Tibial nerve (tissue), 4 donors: Measurements from ENCODE around the gene SPATA13. TPM values are rescaled to one million over a fixed set of nuclear protein-coding genes. Genes with fewer than 3 reads are reported as not detected.
"Not testable (repeated sequence)": the region's sequence is repeated elsewhere in the genome, so short reads cannot be mapped to it uniquely, and the experiment has no call there.

Experiments used
- DNase-seq, 2 donors: peaks; one replicate each; pipeline ENCODE4 v3.0.0-alpha.2; 2019; ENCODE audit warnings: low spot score in 2 of 2
- H3K27ac ChIP-seq, 4 donors: fragments of 200-600 bp; sonication (generic) in 3 of 4; one replicate each; pipeline ENCODE4 v1.5.1; 2017 to 2019; ENCODE audit warnings: mild to moderate bottlenecking in 1 of 4
- H3K27me3 ChIP-seq, 2 donors: fragments of 200-600 bp; sonication (generic) in 1 of 2; one replicate each; pipeline versions ENCODE4 v1.5.1 to v1.6.0; 2017 to 2019
- H3K36me3 ChIP-seq, 3 donors: fragments of 200-600 bp; sonication (generic); one replicate each; pipeline ENCODE4 v1.5.1; 2018 to 2019
- H3K4me1 ChIP-seq, 4 donors: fragments of 200-600 bp; sonication (generic) in 3 of 4; one replicate each; pipeline ENCODE4 v1.5.1; 2017 to 2019
- H3K4me3 ChIP-seq, 4 donors: fragments of 200-600 bp; sonication (generic) in 3 of 4; one replicate each; pipeline ENCODE4 v1.5.1; 2017 to 2019; ENCODE audit warnings: mild to moderate bottlenecking in 1 of 4, moderate library complexity in 1 of 4
- H3K9me3 ChIP-seq, 4 donors: fragments of 200-600 bp; sonication (generic) in 3 of 4; one replicate each; pipeline ENCODE4 v1.5.1; 2017 to 2019
- EP300 ChIP-seq, 2 donors: sonication (generic); formaldehyde crosslinking; IDR thresholded peaks; one replicate each; pipeline ENCODE4 v1.6.1; 2017; ENCODE audit warnings: antibody characterized with exemption in 2 of 2, mild to moderate bottlenecking in 1 of 2
- POLR2A ChIP-seq, 2 donors: fragments of 450-650 bp; IDR thresholded peaks; one replicate each; pipeline ENCODE4 v1.6.1; 2017; ENCODE audit warnings: antibody characterized with exemption in 2 of 2, mild to moderate bottlenecking in 2 of 2, moderate library complexity in 2 of 2
- WGBS, 2 donors: methylation state at CpG; one replicate each; pipeline ENCODE4 v1.1.5; 2018; 5-methylcytosine and 5-hydroxymethylcytosine counted together
- total RNA-seq, 4 donors: library from RNA; depleted of rRNA; stranded (reverse); fragments of >200 nt; gene quantifications; one replicate each; pipeline ENCODE4 v1.1.0, GENCODE V29; 2016
- TF ChIP-seq, protein P1 (sequence below), 5 experiments: fragments of 200-600 bp in 3 of 5; fragments of 450-650 bp in 2 of 5; sonication (generic) in 3 of 5; IDR thresholded peaks; one replicate each; pipeline ENCODE4 v1.5.1; 2016 to 2019; ENCODE audit warnings: antibody characterized with exemption in 5 of 5, mild to moderate bottlenecking in 3 of 5, moderate library complexity in 2 of 5

SPATA13 gene
- total RNA-seq, 4 donors from 2014 or later = 35.0 to 96.0 (median 51.7) TPM

DNA sequence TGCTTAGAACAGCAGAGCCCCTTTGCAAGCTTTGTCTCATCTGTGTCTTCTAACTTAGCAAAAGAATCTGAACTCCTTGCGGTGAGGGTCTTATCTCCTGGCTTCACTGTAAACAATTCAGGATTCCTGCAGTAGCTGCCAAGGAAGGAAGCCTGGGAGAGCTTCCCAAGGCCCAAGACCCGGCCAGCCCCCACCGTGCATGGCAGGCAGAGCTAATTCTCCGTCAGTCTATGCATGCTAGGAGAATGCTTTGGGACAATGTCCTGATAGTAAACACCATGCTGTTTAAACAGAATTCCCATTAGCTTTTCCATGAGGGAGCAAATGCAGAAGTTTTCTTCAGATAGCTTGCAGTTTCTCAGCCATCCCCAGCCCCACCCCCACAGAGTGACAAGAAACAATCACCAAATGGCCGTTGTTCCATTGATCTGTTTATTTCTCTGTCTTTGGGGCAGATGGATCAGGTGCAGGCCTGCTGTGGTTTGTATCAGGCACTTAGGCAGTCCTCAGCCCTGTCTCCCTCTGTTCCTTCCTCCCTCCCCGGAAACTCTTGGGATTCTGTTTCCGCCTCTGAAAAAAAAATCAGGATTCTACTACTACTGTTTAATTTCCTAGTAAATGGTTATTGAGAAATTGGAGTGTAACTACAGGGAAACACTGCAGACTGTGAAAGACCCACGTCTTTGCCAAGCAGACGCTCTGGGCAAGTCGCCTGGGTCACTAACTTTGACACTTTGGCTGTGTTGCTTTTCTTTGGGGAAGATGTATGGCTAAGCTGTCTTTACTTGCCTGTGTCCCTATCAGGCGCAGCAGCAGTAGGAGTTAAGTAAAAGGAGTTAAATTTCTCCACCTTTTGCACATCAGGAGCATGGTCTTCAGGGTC lies 40.7 kb upstream of the SPATA13 start:
- 50 to 57% methylated on average over 11 of the region's 11 CpGs for WGBS, 2 donors
- Histone ChIP-seq H3K4me1 (peaks cover 0 to 11% (median 0%) of the 10 kb centered on the region in 4 donors), H3K27ac (no peak overlapping the region), H3K27me3 (no peaks in the 10 kb centered on the region), H3K36me3 (no peaks in the 10 kb centered on the region), H3K9me3 (no peaks in the 10 kb centered on the region), H3K4me3 (no peak overlapping the region)
- no peak for DNase-seq
- TF ChIP-seq, protein P1, sequence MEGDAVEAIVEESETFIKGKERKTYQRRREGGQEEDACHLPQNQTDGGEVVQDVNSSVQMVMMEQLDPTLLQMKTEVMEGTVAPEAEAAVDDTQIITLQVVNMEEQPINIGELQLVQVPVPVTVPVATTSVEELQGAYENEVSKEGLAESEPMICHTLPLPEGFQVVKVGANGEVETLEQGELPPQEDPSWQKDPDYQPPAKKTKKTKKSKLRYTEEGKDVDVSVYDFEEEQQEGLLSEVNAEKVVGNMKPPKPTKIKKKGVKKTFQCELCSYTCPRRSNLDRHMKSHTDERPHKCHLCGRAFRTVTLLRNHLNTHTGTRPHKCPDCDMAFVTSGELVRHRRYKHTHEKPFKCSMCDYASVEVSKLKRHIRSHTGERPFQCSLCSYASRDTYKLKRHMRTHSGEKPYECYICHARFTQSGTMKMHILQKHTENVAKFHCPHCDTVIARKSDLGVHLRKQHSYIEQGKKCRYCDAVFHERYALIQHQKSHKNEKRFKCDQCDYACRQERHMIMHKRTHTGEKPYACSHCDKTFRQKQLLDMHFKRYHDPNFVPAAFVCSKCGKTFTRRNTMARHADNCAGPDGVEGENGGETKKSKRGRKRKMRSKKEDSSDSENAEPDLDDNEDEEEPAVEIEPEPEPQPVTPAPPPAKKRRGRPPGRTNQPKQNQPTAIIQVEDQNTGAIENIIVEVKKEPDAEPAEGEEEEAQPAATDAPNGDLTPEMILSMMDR (IDR thresholded peaks at IDR 0.05) = no peak
- TF ChIP-seq POLR2A (IDR thresholded peaks at IDR 0.05) (no peak), EP300 (IDR thresholded peaks at IDR 0.05) (no peak)

DNA sequence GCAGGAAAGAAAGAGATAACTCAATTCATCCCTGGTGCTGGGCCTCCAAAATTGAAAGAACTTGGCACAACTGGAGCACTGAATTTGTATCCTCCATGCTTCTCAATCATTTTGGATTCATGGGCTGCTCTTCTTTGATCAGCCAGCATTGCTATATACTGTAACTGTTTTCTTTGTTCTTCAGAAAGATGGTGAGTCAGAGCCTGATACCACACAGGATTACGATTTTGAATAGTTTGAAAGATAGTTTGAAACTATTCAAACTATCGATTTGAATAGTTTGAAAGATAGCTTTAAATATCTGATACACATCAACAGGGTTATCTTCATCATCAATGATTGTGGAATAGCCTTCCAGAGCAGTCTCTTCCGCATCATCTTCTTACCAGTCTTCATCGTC lies 38.5 kb upstream of the SPATA13 start:
- DNase-seq, H3K27me3 ChIP-seq, H3K9me3 ChIP-seq, H3K36me3 ChIP-seq, H3K4me3 ChIP-seq, H3K27ac ChIP-seq: not testable (repeated sequence)
- peaks cover 0 to 15% (median 0%) of the 10 kb centered on the region in 4 donors for H3K4me1 ChIP-seq
- WGBS, 2 donors = 87 to 90% methylated on average over 4 of the region's 4 CpGs

DNA sequence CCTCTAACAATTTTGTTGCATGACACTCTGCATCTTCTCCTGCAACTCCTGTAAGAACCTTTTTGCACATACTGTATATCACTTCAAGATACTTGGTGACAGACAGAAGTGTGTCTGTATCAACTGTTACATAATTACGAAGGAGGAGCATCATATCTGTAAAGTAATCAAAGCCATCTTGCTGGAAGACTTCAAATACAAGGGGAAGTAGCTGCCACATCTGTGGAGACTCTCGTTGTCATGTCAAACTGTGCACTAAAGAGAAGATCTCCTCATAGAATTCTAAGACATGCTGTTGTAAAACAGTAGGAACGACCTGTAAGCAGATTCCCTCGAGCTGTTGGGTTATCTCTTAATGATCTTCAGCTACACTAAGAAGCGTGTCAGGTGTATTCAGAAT lies 38.0 kb upstream of the SPATA13 start:
- H3K4me3 ChIP-seq = no peak overlapping the region
- H3K36me3 ChIP-seq = no peaks in the 10 kb centered on the region
- H3K9me3 ChIP-seq = no peaks in the 10 kb centered on the region
- H3K27ac ChIP-seq = no peak overlapping the region
- no peak for DNase-seq
- H3K4me1 ChIP-seq = peaks cover 0 to 15% (median 0%) of the 10 kb centered on the region in 4 donors
- TF ChIP-seq, protein P1 (IDR thresholded peaks at IDR 0.05) = no peak
- TF ChIP-seq POLR2A (IDR thresholded peaks at IDR 0.05) = no peak
- no peak for TF ChIP-seq EP300 (IDR thresholded peaks at IDR 0.05)
- 75 to 85% methylated on average over 5 of the region's 5 CpGs for WGBS, 2 donors
- H3K27me3 ChIP-seq = no peaks in the 10 kb centered on the region

DNA sequence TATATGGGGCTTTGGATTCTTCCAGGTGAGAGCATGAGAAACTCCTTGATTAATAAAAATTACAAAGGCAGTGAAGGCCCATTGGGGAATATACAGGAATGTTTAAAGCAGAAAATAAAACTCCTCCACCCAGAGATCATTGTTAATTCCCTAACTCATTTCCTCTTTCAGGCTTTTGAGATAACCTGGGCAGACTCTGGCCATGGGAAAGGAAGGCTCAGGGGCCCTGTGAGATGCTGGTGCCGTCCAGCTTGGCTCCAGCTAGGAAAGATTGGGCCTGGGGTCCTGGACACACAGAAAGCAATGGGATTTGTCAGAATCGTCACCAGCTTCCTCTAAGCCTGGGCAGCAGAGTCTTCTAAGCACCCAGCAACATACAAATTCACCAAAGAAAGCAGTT lies 36.8 kb upstream of the SPATA13 start:
- Histone ChIP-seq H3K27ac (no peak overlapping the region), H3K4me3 (no peak overlapping the region), H3K4me1 (peaks cover 0 to 15% (median 0%) of the 10 kb centered on the region in 4 donors), H3K36me3 (no peaks in the 10 kb centered on the region), H3K9me3 (no peaks in the 10 kb centered on the region), H3K27me3 (no peaks in the 10 kb centered on the region)
- TF ChIP-seq EP300 (IDR thresholded peaks at IDR 0.05) (no peak), POLR2A (IDR thresholded peaks at IDR 0.05) (no peak)
- TF ChIP-seq, protein P1 (IDR thresholded peaks at IDR 0.05) = no peak
- no peak for DNase-seq
- 70 to 79% methylated on average over 2 of the region's 2 CpGs for WGBS, 2 donors

DNA sequence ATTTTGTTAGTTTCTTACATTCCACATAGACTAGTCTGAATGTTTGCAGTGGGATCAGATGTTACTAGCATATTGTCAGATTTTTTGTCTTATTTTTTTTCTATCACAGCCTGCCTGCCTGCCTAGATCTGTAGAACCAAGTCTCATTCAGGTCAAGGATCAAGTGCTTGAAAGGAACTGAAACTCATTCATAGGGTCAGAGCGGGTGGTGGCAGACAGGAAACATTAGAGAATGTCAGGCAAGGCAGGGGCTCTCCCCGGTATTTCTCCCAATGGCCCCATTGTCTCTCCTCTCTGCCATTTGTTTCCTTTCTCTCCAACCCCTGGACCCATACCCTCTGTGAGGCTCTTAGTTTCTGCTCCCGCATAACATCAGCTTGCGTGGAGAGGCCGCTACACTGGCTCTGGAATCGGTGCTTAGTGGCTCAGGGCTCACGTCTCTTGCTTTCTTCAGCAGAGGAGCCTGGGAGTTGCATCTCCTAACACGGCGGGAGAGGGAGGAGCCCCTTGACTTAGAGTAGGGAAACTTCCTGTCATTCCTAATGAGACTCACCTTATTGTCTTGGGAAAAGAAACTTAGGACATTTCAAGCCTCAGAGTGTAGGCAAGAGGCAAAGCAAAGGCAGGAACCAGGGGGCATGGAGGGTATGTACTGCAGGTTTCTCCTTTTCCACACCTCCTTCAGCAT lies 35.6 kb upstream of the SPATA13 start:
- Histone ChIP-seq H3K9me3 (no peaks in the 10 kb centered on the region), H3K36me3 (no peaks in the 10 kb centered on the region), H3K4me3 (no peak overlapping the region), H3K27ac (no peak overlapping the region), H3K27me3 (no peaks in the 10 kb centered on the region), H3K4me1 (peaks cover 0 to 9% (median 0%) of the 10 kb centered on the region in 4 donors)
- TF ChIP-seq EP300 (IDR thresholded peaks at IDR 0.05) (no peak), POLR2A (IDR thresholded peaks at IDR 0.05) (no peak)
- WGBS, 2 donors = 47% methylated on average over 9 of the region's 9 CpGs
- DNase-seq = no peak

DNA sequence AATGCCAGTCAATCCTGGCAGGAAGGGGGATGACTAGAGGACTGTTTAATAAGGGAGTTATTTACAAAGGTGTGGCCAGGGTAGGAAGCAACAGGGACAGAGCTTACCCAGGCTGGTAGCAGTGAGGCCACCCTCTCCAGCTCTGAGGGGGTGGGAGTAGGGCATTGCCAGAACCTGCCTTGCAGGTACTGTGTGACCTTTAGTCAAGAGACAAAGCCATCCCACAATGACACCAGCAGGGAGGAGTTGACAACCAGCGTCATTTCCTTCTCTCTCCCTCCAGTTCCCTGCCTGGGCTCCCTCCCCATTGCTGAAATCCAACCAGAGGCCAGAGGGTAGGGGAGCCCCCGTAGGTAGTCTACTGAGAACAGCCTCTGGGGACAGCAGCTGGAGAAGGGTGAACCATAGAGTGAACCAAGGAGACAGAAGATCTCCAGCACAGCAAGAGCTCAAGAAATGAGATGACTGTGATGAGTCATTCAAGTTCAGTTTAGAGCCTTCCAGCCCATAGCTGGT lies 33.3 kb upstream of the SPATA13 start:
- H3K36me3 ChIP-seq = no peaks in the 10 kb centered on the region
- no peak for TF ChIP-seq POLR2A (IDR thresholded peaks at IDR 0.05)
- TF ChIP-seq, protein P1 (IDR thresholded peaks at IDR 0.05) = no peak
- TF ChIP-seq EP300 (IDR thresholded peaks at IDR 0.05) = no peak
- no peaks in the 10 kb centered on the region for H3K27me3 ChIP-seq
- 43 to 57% methylated on average over 2 of the region's 2 CpGs for WGBS, 2 donors
- H3K4me3 ChIP-seq = no peak overlapping the region
- DNase-seq = no peak
- H3K27ac ChIP-seq = no peak overlapping the region
- peaks cover 0 to 11% (median 0%) of the 10 kb centered on the region in 4 donors for H3K9me3 ChIP-seq
- peaks cover 0 to 9% (median 2%) of the 10 kb centered on the region in 4 donors for H3K4me1 ChIP-seq
